Measurements from ENCODE around the gene TSTD1. TPM values are rescaled to one million over a fixed set of nuclear protein-coding genes. Genes with fewer than 3 reads are reported as not detected.
"Not testable (repeated sequence)": the region's sequence is repeated elsewhere in the genome, so short reads cannot be mapped to it uniquely, and the experiment has no call there.

TSTD1 gene
- total RNA-seq, 1 experiment from 2014 or later = 116 TPM

DNA sequence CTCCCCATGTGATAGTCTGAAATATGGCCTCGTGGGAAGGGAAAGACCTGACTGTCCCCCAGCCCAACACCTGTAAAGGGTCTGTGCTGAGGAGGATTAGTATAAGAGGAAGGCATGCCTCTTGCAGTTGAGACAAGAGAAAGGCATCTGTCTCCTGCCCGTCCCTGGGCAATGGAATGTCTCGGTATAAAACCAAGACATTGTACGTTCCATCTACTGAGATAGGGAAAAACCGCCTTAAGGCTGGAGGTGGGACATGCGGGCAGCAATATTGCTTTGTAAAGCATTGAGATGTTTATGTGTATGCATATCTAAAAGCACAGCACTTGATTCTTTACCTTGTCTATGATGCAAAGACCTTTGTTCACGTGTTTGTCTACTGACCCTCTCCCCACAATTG is 21.6 kb downstream of the TSTD1 start:
- H3K36me3 ChIP-seq (ENCODE audit: control insufficient read depth in 1 of 2, insufficient read depth in 2 of 2, low read length in 2 of 2); H4K20me1 ChIP-seq (ENCODE audit: insufficient read depth); H2AFZ ChIP-seq (ENCODE audit: low read depth, low read length, poor library complexity, severe bottlenecking); H3K9me3 ChIP-seq (ENCODE audit: control insufficient read depth in 1 of 2, insufficient read depth in 1 of 2, low read depth in 1 of 2, low read length in 2 of 2); RAD21 ChIA-PET (ENCODE audit: low non-redundant PET in 1 of 2, low total read pairs in 2 of 2, uncharacterized antibody in 2 of 2, unreplicated experiment in 2 of 2); ATAC-seq; DNase-seq (ENCODE audit: low read depth, low spot score); CTCF ChIA-PET; H3K9me2 ChIP-seq (ENCODE audit: insufficient read depth); H3K27ac ChIP-seq (ENCODE audit: low read depth, low read length); intact Hi-C loops (cut with micrococcal nuclease); BruUV-seq (replicated peaks); H3K27me3 ChIP-seq (ENCODE audit: insufficient read depth, low read length); H3K9ac ChIP-seq (ENCODE audit: low read length); POLR2A ChIA-PET; H3K4me2 ChIP-seq (ENCODE audit: low read length); H3K4me3 ChIP-seq (replicated peaks in 1 of 2; ENCODE audit: low read depth in 1 of 2, low read length in 2 of 2): not testable (repeated sequence)
- Histone ChIP-seq H3K4me1 (ENCODE audit: control insufficient read depth in 1 of 2, insufficient read depth in 2 of 2, low read length in 2 of 2) (peaks cover 9 to 46% of the 10 kb centered on the region in 2 experiments), H3K79me2 (ENCODE audit: insufficient read depth, low read length) (peaks cover 75% of the 10 kb centered on the region)

DNA sequence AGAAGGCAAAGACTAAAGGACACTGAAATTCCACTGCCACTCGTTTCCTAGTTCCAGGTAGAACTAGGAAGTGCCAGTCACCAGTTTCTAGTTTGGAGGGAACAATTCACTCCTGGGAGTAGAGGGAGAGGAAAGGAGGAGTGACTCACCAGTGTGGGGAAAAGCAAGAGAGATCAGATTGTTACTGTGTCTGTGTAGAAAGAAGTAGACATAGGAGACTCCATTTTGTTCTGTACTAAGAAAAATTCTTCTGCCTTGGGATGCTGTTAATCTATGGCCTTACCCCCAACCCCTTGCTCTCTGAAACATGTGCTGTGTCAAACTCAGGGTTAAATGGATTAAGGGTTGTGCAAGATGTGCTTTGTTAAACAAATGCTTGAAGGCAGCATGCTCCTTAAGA is 22.1 kb downstream of the TSTD1 start:
- peaks cover 11% of the 10 kb centered on the region for H4K20me1 ChIP-seq (ENCODE audit: insufficient read depth)
- peaks cover 80% of the 10 kb centered on the region for H3K79me2 ChIP-seq (ENCODE audit: insufficient read depth, low read length)
- H3K27ac ChIP-seq (ENCODE audit: low read depth, low read length); H3K4me3 ChIP-seq (replicated peaks in 1 of 2; ENCODE audit: low read depth in 1 of 2, low read length in 2 of 2); H3K9ac ChIP-seq (ENCODE audit: low read length); H3K27me3 ChIP-seq (ENCODE audit: insufficient read depth, low read length); CTCF ChIA-PET; H2AFZ ChIP-seq (ENCODE audit: low read depth, low read length, poor library complexity, severe bottlenecking); H3K36me3 ChIP-seq (ENCODE audit: control insufficient read depth in 1 of 2, insufficient read depth in 2 of 2, low read length in 2 of 2); DNase-seq (ENCODE audit: low read depth, low spot score); H3K4me2 ChIP-seq (ENCODE audit: low read length); BruUV-seq (replicated peaks); RAD21 ChIA-PET (ENCODE audit: low non-redundant PET in 1 of 2, low total read pairs in 2 of 2, uncharacterized antibody in 2 of 2, unreplicated experiment in 2 of 2); H3K9me2 ChIP-seq (ENCODE audit: insufficient read depth); H3K9me3 ChIP-seq (ENCODE audit: control insufficient read depth in 1 of 2, insufficient read depth in 1 of 2, low read depth in 1 of 2, low read length in 2 of 2); ATAC-seq; intact Hi-C loops (cut with micrococcal nuclease): not testable (repeated sequence)
- H3K4me1 ChIP-seq (ENCODE audit: control insufficient read depth in 1 of 2, insufficient read depth in 2 of 2, low read length in 2 of 2) = peaks cover 6 to 41% of the 10 kb centered on the region in 2 experiments
- POLR2A ChIA-PET = interaction anchor here (0.9 kb wide), 1 partner anchor 19 kb away, joined by 6 read pairs; no protein-coding TSS in a partner anchor

DNA sequence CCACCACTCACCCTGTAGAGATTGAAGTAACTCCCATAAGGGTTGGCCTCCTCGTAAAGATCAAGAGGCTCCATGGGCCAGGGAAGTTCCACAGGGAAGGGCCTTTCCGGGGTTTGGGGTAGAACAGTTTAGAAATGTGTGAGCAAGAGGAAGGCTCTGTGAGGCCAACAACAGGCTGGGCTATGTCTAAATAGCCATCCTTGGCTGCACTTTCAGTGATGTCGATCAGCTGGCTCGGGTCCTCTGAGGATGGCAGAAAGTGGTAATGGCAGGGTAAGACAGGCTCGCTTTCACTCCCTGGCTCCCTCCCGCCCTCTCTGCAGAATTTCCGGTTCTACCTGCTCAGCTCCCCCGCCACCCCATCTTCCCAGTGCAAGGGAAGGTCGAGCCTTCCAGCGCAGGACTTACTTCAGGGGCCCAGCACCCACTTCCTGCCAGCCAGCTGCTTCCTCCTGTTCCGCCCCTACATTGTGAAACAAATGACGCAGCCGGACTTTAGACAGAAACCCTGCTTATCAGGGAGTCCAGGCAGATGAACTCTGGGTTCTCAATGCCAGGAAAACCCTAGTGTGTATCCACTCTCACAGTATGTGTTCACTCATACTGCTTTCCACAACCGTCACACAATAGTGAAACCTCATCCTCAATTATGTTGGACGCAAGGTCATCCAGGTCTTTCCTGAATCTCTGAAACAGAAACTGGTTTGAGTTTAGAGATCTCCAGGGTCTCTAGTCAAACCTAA is 25.1 kb downstream of the TSTD1 start:
- TF ChIP-seq JUND (IDR thresholded peaks at IDR 0.05) = no peak
- TF ChIP-seq POLR2AphosphoS5 (IDR thresholded peaks at IDR 0.05; ENCODE audit: low read depth, low read length) = no peak
- H3K9me3 ChIP-seq (ENCODE audit: control insufficient read depth in 1 of 2, insufficient read depth in 1 of 2, low read depth in 1 of 2, low read length in 2 of 2) = no peaks in the 10 kb centered on the region
- ChIA-PET RAD21 (ENCODE audit: low non-redundant PET in 1 of 2, low total read pairs in 2 of 2, uncharacterized antibody in 2 of 2, unreplicated experiment in 2 of 2) (no interaction called here), POLR2A (interaction anchor here (2.3 kb wide), 1 partner anchor 8 kb away, joined by 15 read pairs; the partner anchor contains the start of gene F11R), CTCF (no interaction called here)
- DNase-seq (ENCODE audit: low read depth, low spot score) (no peak), ATAC-seq (no peak)
- peaks cover 0 to 2% of the 10 kb centered on the region in 2 experiments; a peak in 2 of 4 replicates for H3K36me3 ChIP-seq (ENCODE audit: control insufficient read depth in 1 of 2, insufficient read depth in 2 of 2, low read length in 2 of 2)
- no peaks in the 10 kb centered on the region for H3K27me3 ChIP-seq (ENCODE audit: insufficient read depth, low read length)
- BruUV-seq (replicated peaks) = no TSS peak
- no peak overlapping the region for H3K9ac ChIP-seq (ENCODE audit: low read length)
- H2AFZ ChIP-seq (ENCODE audit: low read depth, low read length, poor library complexity, severe bottlenecking) = no peak overlapping the region
- no peak overlapping the region for H3K27ac ChIP-seq (ENCODE audit: low read depth, low read length)
- intact Hi-C loops (cut with micrococcal nuclease) = no loop called here
- peaks cover 6% of the 10 kb centered on the region for H4K20me1 ChIP-seq (ENCODE audit: insufficient read depth)
- H3K4me1 ChIP-seq (ENCODE audit: control insufficient read depth in 1 of 2, insufficient read depth in 2 of 2, low read length in 2 of 2) = peaks cover 0 to 17% of the 10 kb centered on the region in 2 experiments; a peak in 2 of 4 replicates
- peaks cover 87% of the 10 kb centered on the region for H3K79me2 ChIP-seq (ENCODE audit: insufficient read depth, low read length)
- no peak overlapping the region for H3K4me2 ChIP-seq (ENCODE audit: low read length)
- no peak overlapping the region for H3K4me3 ChIP-seq (replicated peaks in 1 of 2; ENCODE audit: low read depth in 1 of 2, low read length in 2 of 2)
- no peaks in the 10 kb centered on the region for H3K9me2 ChIP-seq (ENCODE audit: insufficient read depth)
